ENCODE measurements around the gene NIN. TPM values are rescaled to one million over a fixed set of nuclear protein-coding genes. Genes with fewer than 3 reads are reported as not detected.

NIN gene
- total and polyA plus RNA-seq, 11 donors: 11.7 to 48.3 (median 25.0) TPM

- ATAC-seq: peak in 1 of 4 donors; percentile 52
Measured at GRCh38 chr14:50745401-50746058, 85.4 kb downstream of the NIN start.

GRCh38 chr14:50744231-50744630, 86.7 kb downstream of the NIN start:
- H3K36me3 ChIP-seq: peaks cover 0 to 96% (median 75%) of the 10 kb centered on the region in 9 donors
- WGBS, 4 donors: 69 to 83% (median 74%) methylated on average over 3 of the region's 3 CpGs
- ATAC-seq (no peak), DNase-seq (no peak)
- H3K9me3 ChIP-seq: no peaks in the 10 kb centered on the region
- peaks cover 0 to 30% (median 12%) of the 10 kb centered on the region in 12 donors for H3K4me1 ChIP-seq
- H3K27me3 ChIP-seq: no peaks in the 10 kb centered on the region
- intact Hi-C loops (cut with DNase I): loop anchor here in 1 of 10 donors (10.0 kb wide), 1 partner anchor 589 kb away; no protein-coding TSS in a partner anchor
- H3K4me3 ChIP-seq: no peak overlapping the region
- no peak overlapping the region for H3K27ac ChIP-seq
- TF ChIP-seq POLR2A (IDR thresholded peaks at IDR 0.05): no peak
- TF ChIP-seq, protein P1, sequence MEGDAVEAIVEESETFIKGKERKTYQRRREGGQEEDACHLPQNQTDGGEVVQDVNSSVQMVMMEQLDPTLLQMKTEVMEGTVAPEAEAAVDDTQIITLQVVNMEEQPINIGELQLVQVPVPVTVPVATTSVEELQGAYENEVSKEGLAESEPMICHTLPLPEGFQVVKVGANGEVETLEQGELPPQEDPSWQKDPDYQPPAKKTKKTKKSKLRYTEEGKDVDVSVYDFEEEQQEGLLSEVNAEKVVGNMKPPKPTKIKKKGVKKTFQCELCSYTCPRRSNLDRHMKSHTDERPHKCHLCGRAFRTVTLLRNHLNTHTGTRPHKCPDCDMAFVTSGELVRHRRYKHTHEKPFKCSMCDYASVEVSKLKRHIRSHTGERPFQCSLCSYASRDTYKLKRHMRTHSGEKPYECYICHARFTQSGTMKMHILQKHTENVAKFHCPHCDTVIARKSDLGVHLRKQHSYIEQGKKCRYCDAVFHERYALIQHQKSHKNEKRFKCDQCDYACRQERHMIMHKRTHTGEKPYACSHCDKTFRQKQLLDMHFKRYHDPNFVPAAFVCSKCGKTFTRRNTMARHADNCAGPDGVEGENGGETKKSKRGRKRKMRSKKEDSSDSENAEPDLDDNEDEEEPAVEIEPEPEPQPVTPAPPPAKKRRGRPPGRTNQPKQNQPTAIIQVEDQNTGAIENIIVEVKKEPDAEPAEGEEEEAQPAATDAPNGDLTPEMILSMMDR (IDR thresholded peaks at IDR 0.05): no peak

More at GRCh38 chr14:50745401-50746058, 85.4 kb downstream of the NIN start:
- intact Hi-C loops (cut with DNase I): loop anchor here in 1 of 10 donors (10.0 kb wide), 1 partner anchor 591 kb away; no protein-coding TSS in a partner anchor
- Histone ChIP-seq H3K36me3 (peaks cover 0 to 98% (median 86%) of the 10 kb centered on the region in 9 donors), H3K27me3 (no peaks in the 10 kb centered on the region), H3K4me3 (no peak overlapping the region), H3K27ac (no peak overlapping the region), H3K9me3 (no peaks in the 10 kb centered on the region), H3K4me1 (peaks cover 0 to 18% (median 1%) of the 10 kb centered on the region in 12 donors)
- TF ChIP-seq, protein P1 (IDR thresholded peaks at IDR 0.05): no peak
- no peak for TF ChIP-seq POLR2A (IDR thresholded peaks at IDR 0.05)
- DNase-seq: no peak
- WGBS, 4 donors: 67 to 73% (median 69%) methylated on average over 5 of the region's 5 CpGs

DNA sequence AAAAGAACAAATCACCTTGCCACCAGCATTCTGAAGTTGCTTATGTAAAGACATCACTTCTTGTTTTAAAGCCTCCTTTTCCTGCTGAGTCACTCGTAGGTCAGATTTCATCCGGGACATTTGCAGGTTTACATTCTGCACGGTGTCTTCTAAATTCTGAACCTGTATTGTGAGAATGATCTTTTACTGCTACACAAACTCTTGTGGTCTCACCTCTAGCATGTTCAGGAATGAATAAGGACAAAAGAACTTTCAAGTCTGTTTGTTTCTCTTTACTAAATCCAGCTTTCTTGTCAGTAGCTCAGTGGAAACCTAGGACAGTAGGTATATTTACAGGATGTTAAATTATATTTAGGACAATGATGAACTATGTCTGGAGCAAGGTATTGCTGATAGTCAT, 89.4 kb downstream of the NIN start:
- intact Hi-C loops (cut with DNase I): loop anchor here in 1 of 10 donors (10.0 kb wide), 1 partner anchor 587 kb away; no protein-coding TSS in a partner anchor
- H3K36me3 ChIP-seq: peaks cover 0 to 96% (median 83%) of the 10 kb centered on the region in 9 donors
- WGBS, 4 donors: 74 to 80% (median 76%) methylated on average over 3 of the region's 3 CpGs
- no peak overlapping the region for H3K4me3 ChIP-seq
- ATAC-seq: no peak
- H3K4me1 ChIP-seq: peaks cover 0 to 31% (median 13%) of the 10 kb centered on the region in 12 donors
- H3K9me3 ChIP-seq: no peaks in the 10 kb centered on the region
- H3K27ac ChIP-seq: no peak overlapping the region
- no peak for DNase-seq
- no peaks in the 10 kb centered on the region for H3K27me3 ChIP-seq
- TF ChIP-seq POLR2A (IDR thresholded peaks at IDR 0.05): no peak
- TF ChIP-seq, protein P1 (IDR thresholded peaks at IDR 0.05): no peak

GRCh38 chr14:50740856-50741255, 90.1 kb downstream of the NIN start:
- Histone ChIP-seq H3K27me3 (no peaks in the 10 kb centered on the region), H3K4me1 (peaks cover 0 to 31% (median 13%) of the 10 kb centered on the region in 12 donors), H3K36me3 (peaks cover 0 to 96% (median 83%) of the 10 kb centered on the region in 9 donors), H3K27ac (peak overlapping the region in 2 of 12 donors; percentile 43 to 63), H3K9me3 (no peaks in the 10 kb centered on the region), H3K4me3 (no peak overlapping the region)
- ATAC-seq: no peak
- DNase-seq: no peak
- TF ChIP-seq, protein P1 (IDR thresholded peaks at IDR 0.05): no peak
- TF ChIP-seq POLR2A (IDR thresholded peaks at IDR 0.05): no peak
- intact Hi-C loops (cut with DNase I): loop anchor here in 1 of 10 donors (10.0 kb wide), 1 partner anchor 586 kb away; no protein-coding TSS in a partner anchor
